Type B pancreatic cell (in vitro differentiated cells): ENCODE results near the gene RECQL. TPM values are rescaled to one million over a fixed set of nuclear protein-coding genes. Genes with fewer than 3 reads are reported as not detected.
"Not testable (repeated sequence)": the region's sequence is repeated elsewhere in the genome, so short reads cannot be mapped to it uniquely, and the experiment has no call there.

Experiments used
- DNase-seq: peaks from one replicate; pipeline ENCODE4 v3.0.0; 2021; ENCODE audit warnings: mixed read lengths; ENCODE audit not compliant: unreplicated experiment; ENCODE audit errors: extremely low spot score
- H3K27ac Mint-ChIP-seq: 2 replicates; pipeline ENCODE4 v1.8.0; 2021; ENCODE audit warnings: mild to moderate bottlenecking, mixed read lengths
- H3K27me3 Mint-ChIP-seq: 2 replicates; pipeline ENCODE4 v1.8.0; 2021; ENCODE audit warnings: mixed read lengths
- H3K36me3 Mint-ChIP-seq: 2 replicates; pipeline ENCODE4 v1.8.0; 2021; ENCODE audit warnings: mixed read lengths
- H3K4me1 Mint-ChIP-seq: one replicate; pipeline ENCODE4 v1.8.0; 2021; ENCODE audit warnings: mixed read lengths; ENCODE audit not compliant: unreplicated experiment
- H3K4me3 Mint-ChIP-seq: 2 replicates; pipeline ENCODE4 v1.8.0; 2021; ENCODE audit warnings: mild to moderate bottlenecking, mixed read lengths
- H3K9me3 Mint-ChIP-seq: 2 replicates; pipeline ENCODE4 v1.8.0; 2021; ENCODE audit warnings: mixed read lengths
- CTCF ChIP-seq: fragments of 200-600 bp; sonication (generic); conservative IDR thresholded peaks from 2 replicates; pipeline ENCODE4 v1.5.0; 2021; ENCODE audit warnings: antibody characterized with exemption, mild to moderate bottlenecking
- total RNA-seq: library from RNA; stranded (reverse); gene quantifications from 2 replicates; pipeline ENCODE4 v1.2.1, GENCODE V29; 2021; ENCODE audit warnings: low replicate concordance

Gene RECQL
- total RNA-seq, 1 donor from 2014 or later, result 25.6 TPM

- Mint-ChIP-seq H3K4me3 (no peak overlapping the region), H3K27me3 (no peaks in the 10 kb centered on the region), H3K4me1 (no peaks in the 10 kb centered on the region), H3K27ac (no peak overlapping the region), H3K9me3 (no peaks in the 10 kb centered on the region), H3K36me3 (peaks cover 19% of the 10 kb centered on the region)
- no peak for DNase-seq
- TF ChIP-seq CTCF, result no peak
Observed at GRCh38 chr12:21478756-21479455, 22.5 kb downstream of the RECQL start.

- H3K36me3 Mint-ChIP-seq, result peaks cover 26% of the 10 kb centered on the region
- no peaks in the 10 kb centered on the region for H3K9me3 Mint-ChIP-seq
- TF ChIP-seq CTCF, result no peak
- H3K27me3 Mint-ChIP-seq, result no peaks in the 10 kb centered on the region
- no peak overlapping the region for H3K4me3 Mint-ChIP-seq
- DNase-seq, result no peak
- no peaks in the 10 kb centered on the region for H3K4me1 Mint-ChIP-seq
- no peak overlapping the region for H3K27ac Mint-ChIP-seq
Observed at GRCh38 chr12:21476949-21477348, 24.5 kb downstream of the RECQL start.

- H3K4me1 Mint-ChIP-seq, result no peaks in the 10 kb centered on the region
- no peak overlapping the region for H3K27ac Mint-ChIP-seq
- DNase-seq, result no peak
- H3K36me3 Mint-ChIP-seq, result peaks cover 31% of the 10 kb centered on the region
- no peaks in the 10 kb centered on the region for H3K27me3 Mint-ChIP-seq
- TF ChIP-seq CTCF, result no peak
- no peak overlapping the region for H3K4me3 Mint-ChIP-seq
- no peaks in the 10 kb centered on the region for H3K9me3 Mint-ChIP-seq
Observed at GRCh38 chr12:21475552-21475951, 25.9 kb downstream of the RECQL start.

DNA sequence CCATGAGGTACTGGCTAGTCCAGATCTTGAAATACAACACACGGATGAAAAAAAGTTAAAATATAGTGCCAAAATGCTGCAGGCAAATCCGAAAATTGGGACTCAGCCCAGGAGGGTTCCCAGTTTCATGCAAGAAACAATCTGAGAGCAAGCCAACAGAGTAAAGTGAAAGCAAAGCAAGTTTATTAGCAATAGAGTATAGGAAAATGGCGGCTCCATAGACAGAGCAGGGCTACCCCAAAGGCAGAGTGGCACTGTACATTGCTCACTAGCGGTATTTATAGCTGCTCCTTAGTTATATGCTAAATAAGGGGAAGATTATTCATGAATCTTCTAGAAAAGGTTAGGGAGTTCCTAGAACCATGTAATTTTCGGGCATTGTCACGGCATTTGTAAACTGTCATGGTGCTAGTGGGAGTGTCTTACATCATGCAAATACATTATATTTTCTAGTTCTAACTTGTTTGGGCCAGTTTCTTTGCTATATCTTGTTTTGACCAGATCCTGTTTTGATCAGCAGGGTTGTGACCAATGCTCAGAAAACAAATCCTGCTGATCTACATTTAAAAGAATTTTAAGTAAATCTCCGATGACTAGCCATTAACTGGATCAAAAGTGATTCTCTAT, 29.1 kb downstream of the RECQL start:
- H3K36me3 Mint-ChIP-seq, result peaks cover 37% of the 10 kb centered on the region
- no peak for TF ChIP-seq CTCF
- H3K4me3 Mint-ChIP-seq, result no peak overlapping the region

DNA sequence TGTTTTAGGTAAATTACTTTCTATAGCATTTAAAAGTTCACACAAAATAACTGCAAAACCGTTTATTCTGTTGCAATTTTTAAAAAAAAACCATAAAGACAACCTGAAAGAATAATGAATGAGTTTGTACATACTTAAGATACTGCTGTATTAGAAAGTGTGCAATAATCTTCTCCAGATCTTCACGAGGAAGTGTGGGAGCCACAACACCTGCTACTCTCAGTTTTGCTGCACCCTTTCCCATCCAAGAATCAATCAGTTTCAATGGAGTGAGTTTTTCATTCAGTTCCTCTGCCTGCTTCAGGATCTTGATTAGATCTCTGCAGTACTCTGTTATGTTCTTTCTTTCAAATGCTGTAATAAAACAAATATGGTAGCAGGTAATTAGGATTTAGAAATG, 30.1 kb downstream of the RECQL start:
- Mint-ChIP-seq H3K4me1 (no peaks in the 10 kb centered on the region), H3K4me3 (no peak overlapping the region), H3K27ac (no peak overlapping the region), H3K27me3 (no peaks in the 10 kb centered on the region), H3K9me3 (no peaks in the 10 kb centered on the region), H3K36me3 (peaks cover 35% of the 10 kb centered on the region)
- no peak for TF ChIP-seq CTCF
- DNase-seq, result no peak

More for the DNA sequence above, 29.1 kb downstream of the RECQL start:
- DNase-seq, result no peak
- H3K4me1 Mint-ChIP-seq, result no peaks in the 10 kb centered on the region
- H3K27ac Mint-ChIP-seq, result no peak overlapping the region
- H3K27me3 Mint-ChIP-seq, result no peaks in the 10 kb centered on the region
- no peaks in the 10 kb centered on the region for H3K9me3 Mint-ChIP-seq

- H3K4me1 Mint-ChIP-seq, H3K4me3 Mint-ChIP-seq, H3K27ac Mint-ChIP-seq, DNase-seq, H3K9me3 Mint-ChIP-seq, H3K27me3 Mint-ChIP-seq: not testable (repeated sequence)
- peaks cover 44% of the 10 kb centered on the region for H3K36me3 Mint-ChIP-seq
Observed at GRCh38 chr12:21467334-21467733, 34.1 kb downstream of the RECQL start.
